Activated T-cell treated with anti-CD3 and anti-CD28 coated beads for 4 hours (primary cell): Measurements from ENCODE around the gene AUTS2.

Experiments used
- DNase-seq: peaks from one replicate; pipeline ENCODE4 v3.0.0-alpha.2; 2020

The AUTS2 gene

GRCh38 chr7:69661342-69661741, 63.1 kb downstream of the AUTS2 start:
- DNase-seq = no peak

GRCh38 chr7:69663911-69664832, 65.9 kb downstream of the AUTS2 start:
- DNase-seq = no peak

GRCh38 chr7:69665369-69665768, 67.1 kb downstream of the AUTS2 start:
- DNase-seq = no peak

GRCh38 chr7:69668339-69668870, 70.1 kb downstream of the AUTS2 start:
- no peak for DNase-seq

GRCh38 chr7:69670701-69671100, 72.4 kb downstream of the AUTS2 start:
- DNase-seq = no peak

- no peak for DNase-seq
Measured at GRCh38 chr7:69673074-69673473, 74.8 kb downstream of the AUTS2 start.

GRCh38 chr7:69674701-69675182, 76.5 kb downstream of the AUTS2 start:
- no peak for DNase-seq

- no peak for DNase-seq
Measured at GRCh38 chr7:69676247-69676646, 78.0 kb downstream of the AUTS2 start.

- no peak for DNase-seq
Measured at GRCh38 chr7:69677054-69677852, 79.0 kb downstream of the AUTS2 start.

GRCh38 chr7:69677881-69678493, 79.7 kb downstream of the AUTS2 start:
- no peak for DNase-seq

- no peak for DNase-seq
Measured at GRCh38 chr7:69678494-69679187, 80.4 kb downstream of the AUTS2 start.

- no peak for DNase-seq
Measured at GRCh38 chr7:69681181-69681580, 82.9 kb downstream of the AUTS2 start.

- DNase-seq = no peak
Measured at GRCh38 chr7:69682518-69682917, 84.2 kb downstream of the AUTS2 start.

GRCh38 chr7:69683002-69683401, 84.7 kb downstream of the AUTS2 start:
- no peak for DNase-seq

- no peak for DNase-seq
Measured at GRCh38 chr7:69684369-69685292, 86.4 kb downstream of the AUTS2 start.

GRCh38 chr7:69685293-69685631, 87.0 kb downstream of the AUTS2 start:
- DNase-seq = no peak

GRCh38 chr7:69686366-69686765, 88.1 kb downstream of the AUTS2 start:
- DNase-seq = no peak

GRCh38 chr7:69687739-69688433, 89.6 kb downstream of the AUTS2 start:
- DNase-seq = no peak

- no peak for DNase-seq
Measured at GRCh38 chr7:69690329-69690728, 92.1 kb downstream of the AUTS2 start.

- DNase-seq = no peak
Measured at GRCh38 chr7:69691327-69691726, 93.1 kb downstream of the AUTS2 start.

GRCh38 chr7:69691734-69692133, 93.5 kb downstream of the AUTS2 start:
- DNase-seq = no peak
